HG03066 (cell line): ENCODE measurements around the gene NEGR1.

Source experiments
- ATAC-seq: cut with Tn5 transposase; IDR thresholded peaks from one replicate; pipeline ENCODE4 v1.9.1; 2021; ENCODE audit warnings: low read depth; ENCODE audit not compliant: unreplicated experiment

NEGR1 gene

GRCh38 chr1:71737768-71738167 is 544.6 kb downstream of the NEGR1 start:
- ATAC-seq: no peak

GRCh38 chr1:71733121-71733520 is 549.2 kb downstream of the NEGR1 start:
- ATAC-seq: no peak

- ATAC-seq: no peak
Measured at GRCh38 chr1:71721532-71721931, 560.8 kb downstream of the NEGR1 start.

GRCh38 chr1:71719330-71719729 is 563.0 kb downstream of the NEGR1 start:
- ATAC-seq: no peak

GRCh38 chr1:71717186-71717585 is 565.2 kb downstream of the NEGR1 start:
- ATAC-seq: no peak

- no peak for ATAC-seq
Measured at GRCh38 chr1:71711456-71711855, 570.9 kb downstream of the NEGR1 start.

GRCh38 chr1:71706029-71706671 is 576.2 kb downstream of the NEGR1 start:
- ATAC-seq: no peak

GRCh38 chr1:71698186-71698585 is 584.2 kb downstream of the NEGR1 start:
- ATAC-seq: no peak

- ATAC-seq: no peak
Measured at GRCh38 chr1:71695821-71696220, 586.5 kb downstream of the NEGR1 start.

GRCh38 chr1:71695084-71695483 is 587.3 kb downstream of the NEGR1 start:
- ATAC-seq: no peak

GRCh38 chr1:71693581-71693980 is 588.8 kb downstream of the NEGR1 start:
- no peak for ATAC-seq

GRCh38 chr1:71689635-71690034 is 592.7 kb downstream of the NEGR1 start:
- ATAC-seq: no peak

- ATAC-seq: no peak
Measured at GRCh38 chr1:71687376-71687775, 595.0 kb downstream of the NEGR1 start.

GRCh38 chr1:71676979-71677925 is 605.1 kb downstream of the NEGR1 start:
- ATAC-seq: no peak

GRCh38 chr1:71668065-71668464 is 614.3 kb downstream of the NEGR1 start:
- no peak for ATAC-seq

- ATAC-seq: no peak
Measured at GRCh38 chr1:71667216-71667615, 615.1 kb downstream of the NEGR1 start.

GRCh38 chr1:71666609-71667008 is 615.7 kb downstream of the NEGR1 start:
- no peak for ATAC-seq

GRCh38 chr1:71660411-71660810 is 621.9 kb downstream of the NEGR1 start:
- ATAC-seq: no peak

GRCh38 chr1:71657891-71658679 is 624.3 kb downstream of the NEGR1 start:
- no peak for ATAC-seq

GRCh38 chr1:71656902-71657301 is 625.4 kb downstream of the NEGR1 start:
- no peak for ATAC-seq

GRCh38 chr1:71655604-71656003 is 626.7 kb downstream of the NEGR1 start:
- no peak for ATAC-seq
